ENCODE data around the gene AR. TPM values are rescaled to one million over a fixed set of nuclear protein-coding genes. Genes with fewer than 3 reads are reported as not detected.

Gene AR
- total RNA-seq, 1 experiment from 2014 or later, result 0.05 TPM

DNA sequence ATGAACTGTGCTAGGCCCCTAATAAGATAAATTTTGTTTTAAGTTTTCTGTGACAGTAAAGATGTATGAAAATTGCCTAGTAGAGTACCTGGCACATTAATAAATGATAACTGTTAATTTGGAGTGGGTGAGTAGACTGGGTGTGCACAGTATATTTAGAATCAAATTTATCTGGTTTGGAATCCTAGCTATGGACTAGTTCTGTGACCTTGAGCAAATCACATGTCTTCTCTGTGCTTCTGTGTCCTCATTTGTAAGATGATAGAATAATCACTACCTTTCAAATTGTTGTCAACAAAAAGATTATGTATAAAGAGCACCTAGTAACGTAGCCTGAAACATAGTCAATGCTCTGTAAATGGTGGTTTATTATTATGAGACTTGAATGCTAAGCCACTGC lies 170.2 kb downstream of the AR start:
- H3K27me3 ChIP-seq (ENCODE audit: control insufficient read depth, insufficient read depth, low read length), result no peaks in the 10 kb centered on the region
- no peak for TF ChIP-seq SIN3A (IDR thresholded peaks at IDR 0.05; ENCODE audit: borderline replicate concordance, insufficient read depth, low read depth, low read length)
- no peak for TF ChIP-seq POLR2AphosphoS5 (IDR thresholded peaks at IDR 0.05; ENCODE audit: low read depth, low read length)
- no peak for TF ChIP-seq TCF7L2 (IDR thresholded peaks at IDR 0.05; ENCODE audit: low read depth, low read length)
- TF ChIP-seq REST (IDR thresholded peaks at IDR 0.05; ENCODE audit: insufficient read depth in 1 of 2, low read depth in 2 of 2, low read length in 1 of 2), result no peak
- no peak for TF ChIP-seq CTCF (IDR thresholded peaks at IDR 0.05)
- ATAC-seq (no peak), DNase-seq (ENCODE audit: low read depth, low spot score) (no peak)
- BruUV-seq (replicated peaks), result no TSS peak
- CTCF ChIA-PET, result no interaction called here
- in situ Hi-C loops (cut with HindIII; ENCODE audit: low pct_unique_long_range_greater_than_20kb, low sequenced_read_pairs), result no loop called here
- H3K4me1 ChIP-seq (ENCODE audit: control insufficient read depth, insufficient read depth, low read length), result no peaks in the 10 kb centered on the region
- H3K27ac ChIP-seq (ENCODE audit: low read length), result no peak overlapping the region
- no peaks in the 10 kb centered on the region for H3K36me3 ChIP-seq (ENCODE audit: control insufficient read depth, insufficient read depth, low read length)
- H3K9me3 ChIP-seq (ENCODE audit: control insufficient read depth, insufficient read depth, low read depth, low read length), result no peaks in the 10 kb centered on the region
- H3K4me3 ChIP-seq (ENCODE audit: low read depth in 2 of 2, low read length in 2 of 2), result no peak overlapping the region
- POLR2A ChIA-PET, result no interaction called here
- intact Hi-C loops (cut with micrococcal nuclease; ENCODE audit: unreplicated experiment), result no loop called here

- Histone ChIP-seq H3K4me1 (ENCODE audit: control insufficient read depth, insufficient read depth, low read length) (no peaks in the 10 kb centered on the region), H3K4me3 (ENCODE audit: low read depth in 2 of 2, low read length in 2 of 2) (no peak overlapping the region), H3K27me3 (ENCODE audit: control insufficient read depth, insufficient read depth, low read length) (no peaks in the 10 kb centered on the region), H3K36me3 (ENCODE audit: control insufficient read depth, insufficient read depth, low read length) (no peaks in the 10 kb centered on the region), H3K9me3 (ENCODE audit: control insufficient read depth, insufficient read depth, low read depth, low read length) (no peaks in the 10 kb centered on the region), H3K27ac (ENCODE audit: low read length) (no peak overlapping the region)
- in situ Hi-C loops (cut with HindIII; ENCODE audit: low pct_unique_long_range_greater_than_20kb, low sequenced_read_pairs) (no loop called here), intact Hi-C loops (cut with micrococcal nuclease; ENCODE audit: unreplicated experiment) (no loop called here)
- no peak for ATAC-seq
- CTCF ChIA-PET, result no interaction called here
- POLR2A ChIA-PET, result no interaction called here
- no TSS peak for BruUV-seq (replicated peaks)
- TF ChIP-seq SIN3A (IDR thresholded peaks at IDR 0.05; ENCODE audit: borderline replicate concordance, insufficient read depth, low read depth, low read length), result no peak
- TF ChIP-seq POLR2AphosphoS5 (IDR thresholded peaks at IDR 0.05; ENCODE audit: low read depth, low read length), result no peak
- TF ChIP-seq TCF7L2 (IDR thresholded peaks at IDR 0.05; ENCODE audit: low read depth, low read length), result no peak
- no peak for TF ChIP-seq CTCF (IDR thresholded peaks at IDR 0.05)
- TF ChIP-seq REST (IDR thresholded peaks at IDR 0.05; ENCODE audit: insufficient read depth in 1 of 2, low read depth in 2 of 2, low read length in 1 of 2), result no peak
- DNase-seq (ENCODE audit: low read depth, low spot score), result no peak
Observed at GRCh38 chrX:67717571-67717970, 173.8 kb downstream of the AR start.

Data from Panc1 (cell line).